ENCODE data around the gene PRDM1. TPM values are rescaled to one million over a fixed set of nuclear protein-coding genes. Genes with fewer than 3 reads are reported as not detected.

The PRDM1 gene
- total RNA-seq, 1 donor from 2014 or later = 16.4 TPM

GRCh38 chr6:106154326-106154725, 68.2 kb downstream of the PRDM1 start:
- CTCF ChIA-PET = no interaction called here
- TF ChIP-seq, protein P1, sequence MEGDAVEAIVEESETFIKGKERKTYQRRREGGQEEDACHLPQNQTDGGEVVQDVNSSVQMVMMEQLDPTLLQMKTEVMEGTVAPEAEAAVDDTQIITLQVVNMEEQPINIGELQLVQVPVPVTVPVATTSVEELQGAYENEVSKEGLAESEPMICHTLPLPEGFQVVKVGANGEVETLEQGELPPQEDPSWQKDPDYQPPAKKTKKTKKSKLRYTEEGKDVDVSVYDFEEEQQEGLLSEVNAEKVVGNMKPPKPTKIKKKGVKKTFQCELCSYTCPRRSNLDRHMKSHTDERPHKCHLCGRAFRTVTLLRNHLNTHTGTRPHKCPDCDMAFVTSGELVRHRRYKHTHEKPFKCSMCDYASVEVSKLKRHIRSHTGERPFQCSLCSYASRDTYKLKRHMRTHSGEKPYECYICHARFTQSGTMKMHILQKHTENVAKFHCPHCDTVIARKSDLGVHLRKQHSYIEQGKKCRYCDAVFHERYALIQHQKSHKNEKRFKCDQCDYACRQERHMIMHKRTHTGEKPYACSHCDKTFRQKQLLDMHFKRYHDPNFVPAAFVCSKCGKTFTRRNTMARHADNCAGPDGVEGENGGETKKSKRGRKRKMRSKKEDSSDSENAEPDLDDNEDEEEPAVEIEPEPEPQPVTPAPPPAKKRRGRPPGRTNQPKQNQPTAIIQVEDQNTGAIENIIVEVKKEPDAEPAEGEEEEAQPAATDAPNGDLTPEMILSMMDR (IDR thresholded peaks at IDR 0.05) = no peak
- intact Hi-C loops (cut with micrococcal nuclease) = no loop called here
- POLR2A ChIA-PET = interaction anchor here (1.9 kb wide), 1 partner anchor 9 kb away, joined by 4 read pairs; no protein-coding TSS in a partner anchor
- H3K27ac Mint-ChIP-seq = no peak overlapping the region
- H3K9me3 Mint-ChIP-seq = peaks cover 4% of the 10 kb centered on the region
- no peaks in the 10 kb centered on the region for H3K36me3 Mint-ChIP-seq (ENCODE audit: low read depth)
- H3K27me3 Mint-ChIP-seq = no peaks in the 10 kb centered on the region
- no peak overlapping the region for H3K4me3 Mint-ChIP-seq
- DNase-seq (no peak), ATAC-seq (ENCODE audit: low read depth) (no peak)
- peaks cover 11% of the 10 kb centered on the region for H3K4me1 Mint-ChIP-seq

DNA sequence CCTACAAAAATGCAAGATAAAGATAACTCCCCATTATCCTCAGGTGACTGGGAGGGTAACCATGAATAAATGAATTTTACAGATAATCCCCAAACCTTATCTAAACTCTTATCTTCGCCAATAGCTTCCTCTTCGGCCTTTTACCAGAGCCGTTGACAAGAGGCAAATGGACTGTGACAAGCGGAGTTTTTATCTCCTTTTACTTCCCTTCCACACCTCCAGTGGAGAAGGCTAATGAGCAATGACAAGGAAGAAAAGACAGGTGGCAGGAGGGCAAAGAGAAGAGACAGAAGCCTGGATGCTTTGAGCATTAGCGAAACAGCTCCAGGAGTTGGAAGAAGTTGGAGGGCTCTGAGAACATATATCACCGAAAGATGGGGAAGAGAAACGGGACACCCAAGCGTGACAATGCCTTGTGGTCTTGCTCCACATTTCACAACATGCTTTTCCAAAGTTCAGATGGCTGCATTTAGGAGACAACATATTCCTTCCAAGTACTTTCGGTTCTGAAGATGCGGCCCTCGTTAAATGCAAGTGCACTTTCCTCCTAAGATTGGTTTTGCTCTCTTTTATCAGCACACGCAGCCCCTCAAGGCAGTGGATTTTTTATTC, 69.2 kb downstream of the PRDM1 start:
- TF ChIP-seq, protein P1 (IDR thresholded peaks at IDR 0.05) = no peak
- H3K36me3 Mint-ChIP-seq (ENCODE audit: low read depth) = no peaks in the 10 kb centered on the region
- intact Hi-C loops (cut with micrococcal nuclease) = no loop called here
- H3K27me3 Mint-ChIP-seq = no peaks in the 10 kb centered on the region
- POLR2A ChIA-PET = no interaction called here
- H3K9me3 Mint-ChIP-seq = peaks cover 4% of the 10 kb centered on the region
- no peak overlapping the region for H3K27ac Mint-ChIP-seq
- peaks cover 11% of the 10 kb centered on the region for H3K4me1 Mint-ChIP-seq
- CTCF ChIA-PET = no interaction called here
- DNase-seq = no peak
- H3K4me3 Mint-ChIP-seq = no peak overlapping the region
- ATAC-seq (ENCODE audit: low read depth) = no peak

DNA sequence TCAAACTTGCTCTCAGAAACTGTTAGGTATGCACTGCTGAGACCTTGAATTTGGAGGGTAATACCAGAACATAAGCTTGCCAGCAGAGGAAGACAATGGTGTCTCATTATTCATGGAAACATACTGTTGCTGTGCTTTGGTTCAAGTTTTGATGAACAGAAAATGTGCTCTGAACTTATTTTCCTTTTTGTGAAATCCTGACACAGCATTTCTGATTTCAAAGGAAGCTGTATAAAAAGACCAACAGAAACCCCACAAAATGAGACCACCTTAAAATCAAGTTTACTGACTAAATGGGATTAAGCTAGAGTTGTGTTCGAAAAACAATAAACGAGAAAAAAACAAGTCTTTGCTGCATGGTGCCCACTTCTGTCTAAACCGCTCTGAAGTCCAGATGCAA, 70.3 kb downstream of the PRDM1 start:
- TF ChIP-seq, protein P1 (IDR thresholded peaks at IDR 0.05) = no peak
- no peak for ATAC-seq (ENCODE audit: low read depth)
- no peak overlapping the region for H3K4me3 Mint-ChIP-seq

DNA sequence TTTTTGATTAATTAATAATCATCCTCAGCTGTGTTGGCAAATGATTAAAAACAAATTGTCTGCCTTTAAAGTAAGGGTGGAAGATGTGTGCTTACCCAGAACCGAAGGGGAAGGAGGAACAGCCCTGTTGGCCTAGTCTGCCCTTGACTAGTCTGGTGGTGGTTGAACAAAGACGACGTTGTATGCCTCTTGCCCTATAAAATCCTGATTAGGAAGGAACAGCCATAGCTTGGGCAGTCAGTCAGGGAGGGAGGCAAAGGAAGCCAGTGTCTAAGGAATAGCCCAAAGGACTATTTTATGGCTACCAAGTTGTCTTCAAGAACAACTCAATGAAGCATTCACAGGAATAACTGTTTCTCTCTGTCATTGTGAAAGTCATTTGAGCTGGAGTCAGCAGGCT, 70.7 kb downstream of the PRDM1 start:
- H3K36me3 Mint-ChIP-seq (ENCODE audit: low read depth) = no peaks in the 10 kb centered on the region
- TF ChIP-seq, protein P1 (IDR thresholded peaks at IDR 0.05) = no peak
- ChIA-PET CTCF (no interaction called here), POLR2A (no interaction called here)
- intact Hi-C loops (cut with micrococcal nuclease) = no loop called here
- no peaks in the 10 kb centered on the region for H3K27me3 Mint-ChIP-seq
- no peak overlapping the region for H3K27ac Mint-ChIP-seq
- DNase-seq (no peak), ATAC-seq (ENCODE audit: low read depth) (no peak)
- H3K9me3 Mint-ChIP-seq = peaks cover 4% of the 10 kb centered on the region
- H3K4me1 Mint-ChIP-seq = peaks cover 9% of the 10 kb centered on the region
- no peak overlapping the region for H3K4me3 Mint-ChIP-seq

More for the DNA sequence above, 70.3 kb downstream of the PRDM1 start:
- ChIA-PET CTCF (no interaction called here), POLR2A (no interaction called here)
- Mint-ChIP-seq H3K27me3 (no peaks in the 10 kb centered on the region), H3K9me3 (peaks cover 4% of the 10 kb centered on the region), H3K27ac (no peak overlapping the region), H3K4me1 (peaks cover 11% of the 10 kb centered on the region), H3K36me3 (ENCODE audit: low read depth) (no peaks in the 10 kb centered on the region)
- no peak for DNase-seq
- intact Hi-C loops (cut with micrococcal nuclease) = no loop called here

DNA sequence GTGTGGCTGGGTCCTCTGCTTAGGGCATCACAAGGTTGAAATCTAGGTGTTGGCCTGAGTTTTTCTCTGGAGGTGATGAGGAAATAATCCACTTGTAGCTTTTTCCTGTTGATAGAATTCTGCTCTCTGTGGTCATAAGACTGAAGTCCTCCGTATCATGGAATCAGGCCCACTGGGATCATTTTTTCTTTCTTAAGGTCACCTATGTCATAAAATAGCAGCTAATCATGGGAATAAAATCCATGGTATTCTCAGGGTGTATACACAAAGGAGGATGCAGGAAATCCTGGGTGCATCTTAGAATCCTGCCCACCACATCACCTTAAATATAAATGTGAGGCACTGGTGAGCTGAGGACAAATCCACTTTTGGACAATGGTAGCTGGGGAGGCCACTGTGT, 72.7 kb downstream of the PRDM1 start:
- intact Hi-C loops (cut with micrococcal nuclease) = no loop called here
- Mint-ChIP-seq H3K27ac (no peak overlapping the region), H3K4me1 (peaks cover 14% of the 10 kb centered on the region), H3K36me3 (ENCODE audit: low read depth) (no peaks in the 10 kb centered on the region), H3K9me3 (no peaks in the 10 kb centered on the region), H3K4me3 (no peak overlapping the region), H3K27me3 (no peaks in the 10 kb centered on the region)
- POLR2A ChIA-PET = no interaction called here
- no peak for ATAC-seq (ENCODE audit: low read depth)
- TF ChIP-seq, protein P1 (IDR thresholded peaks at IDR 0.05) = no peak
- CTCF ChIA-PET = no interaction called here
- DNase-seq = no peak

Other genes starting within 250 kb of the PRDM1 start
- gene ATG5, start 239.4 kb downstream of the PRDM1 start, total RNA-seq = 29.7 and 30.3 TPM in 2 replicates

Measured in activated B cell treated with CpG ODN at 0.5 μM for 24 hours (primary cell).